Measurements from ENCODE around the gene GPN2.

Gene GPN2

GRCh38 chr1:26889551-26890466 is at the start of gene GPN2:
Gene GPN2 (minus strand): TSS chr1:26890283. CDS start chr1:26890096, 187 bp downstream.
- DNase-seq (ENCODE audit: low read depth), result peak; percentile 54

- no peak for DNase-seq (ENCODE audit: low read depth)
Measured at GRCh38 chr1:26938659-26939025, 48.6 kb upstream of the GPN2 start.

- DNase-seq (ENCODE audit: low read depth), result no peak
Measured at GRCh38 chr1:26938004-26938658, 48.0 kb upstream of the GPN2 start.

- no peak for DNase-seq (ENCODE audit: low read depth)
Measured at GRCh38 chr1:26936823-26937222, 46.7 kb upstream of the GPN2 start.

- DNase-seq (ENCODE audit: low read depth), result no peak
Measured at GRCh38 chr1:26932531-26932930, 42.4 kb upstream of the GPN2 start.

- DNase-seq (ENCODE audit: low read depth), result no peak
Measured at GRCh38 chr1:26923711-26924110, 33.6 kb upstream of the GPN2 start.

GRCh38 chr1:26922901-26923300 is 32.8 kb upstream of the GPN2 start:
- no peak for DNase-seq (ENCODE audit: low read depth)

- no peak for DNase-seq (ENCODE audit: low read depth)
Measured at GRCh38 chr1:26922431-26922729, 32.3 kb upstream of the GPN2 start.

- DNase-seq (ENCODE audit: low read depth), result peak; percentile 85
Measured at GRCh38 chr1:26921540-26922430, 31.7 kb upstream of the GPN2 start, which contains the start of gene NUDC. Gene NUDC (plus strand): TSS chr1:26921743. CDS start chr1:26921849, 106 bp downstream.

GRCh38 chr1:26921126-26921539 is 31.1 kb upstream of the GPN2 start:
- no peak for DNase-seq (ENCODE audit: low read depth)

GRCh38 chr1:26915204-26915842 is 25.2 kb upstream of the GPN2 start:
- no peak for DNase-seq (ENCODE audit: low read depth)

GRCh38 chr1:26913754-26914619 is 23.9 kb upstream of the GPN2 start, which contains the start of gene NR0B2:
Gene NR0B2 (minus strand): TSS chr1:26913975. CDS start chr1:26913940, 35 bp downstream.
- DNase-seq (ENCODE audit: low read depth), result no peak

GRCh38 chr1:26913389-26913753 is 23.3 kb upstream of the GPN2 start:
- DNase-seq (ENCODE audit: low read depth), result no peak

GRCh38 chr1:26912147-26912490 is 22.0 kb upstream of the GPN2 start:
- no peak for DNase-seq (ENCODE audit: low read depth)

- no peak for DNase-seq (ENCODE audit: low read depth)
Measured at GRCh38 chr1:26911399-26912146, 21.5 kb upstream of the GPN2 start.

- no peak for DNase-seq (ENCODE audit: low read depth)
Measured at GRCh38 chr1:26910343-26911160, 20.5 kb upstream of the GPN2 start.

GRCh38 chr1:26909951-26910342 is 19.9 kb upstream of the GPN2 start:
- no peak for DNase-seq (ENCODE audit: low read depth)

- DNase-seq (ENCODE audit: low read depth), result no peak
Measured at GRCh38 chr1:26907071-26907917, 17.2 kb upstream of the GPN2 start.
